ENCODE measurements around the gene CLEC4E. TPM values are rescaled to one million over a fixed set of nuclear protein-coding genes. Genes with fewer than 3 reads are reported as not detected.

The CLEC4E gene
- total RNA-seq, 1 experiment from 2014 or later: not detected

- Mint-ChIP-seq H3K36me3 (ENCODE audit: insufficient read depth, unreplicated experiment) (no peaks in the 10 kb centered on the region), H3K4me1 (ENCODE audit: low read depth, unreplicated experiment) (peaks cover 12% of the 10 kb centered on the region), H3K27me3 (ENCODE audit: insufficient read depth, unreplicated experiment) (no peaks in the 10 kb centered on the region), H3K4me3 (ENCODE audit: unreplicated experiment) (no peak overlapping the region), H3K9me3 (ENCODE audit: unreplicated experiment) (peaks cover 15% of the 10 kb centered on the region), H3K27ac (ENCODE audit: unreplicated experiment) (no peak overlapping the region)
- DNase-seq: no peak
- H3K36me3 ChIP-seq (ENCODE audit: control insufficient read depth, insufficient read depth, low read length): no peaks in the 10 kb centered on the region
- no peaks in the 10 kb centered on the region for H3K27me3 ChIP-seq (replicated peaks; ENCODE audit: control insufficient read depth, insufficient read depth, low read length)
- ChIA-PET CTCF (interaction anchor here (1.1 kb wide), 1 partner anchor 13 kb away, joined by 4 read pairs; no protein-coding TSS in a partner anchor), POLR2A (no interaction called here)
- no peak overlapping the region for H3K4me3 ChIP-seq (ENCODE audit: low read depth, low read length)
- intact Hi-C loops (cut with micrococcal nuclease; ENCODE audit: unreplicated experiment): no loop called here
- BruUV-seq (replicated peaks): no TSS peak
- no peak for TF ChIP-seq CTCF (IDR thresholded peaks at IDR 0.05; ENCODE audit: insufficient read depth in 1 of 2, low read depth in 1 of 2, low read length in 1 of 2, severe bottlenecking in 1 of 2, unreplicated experiment in 1 of 2)
- no peaks in the 10 kb centered on the region for H3K9me3 ChIP-seq
- H3K4me1 ChIP-seq: peaks cover 13% of the 10 kb centered on the region
Measured at GRCh38 chr12:8556531-8557097, 15.9 kb upstream of the CLEC4E start.

DNA sequence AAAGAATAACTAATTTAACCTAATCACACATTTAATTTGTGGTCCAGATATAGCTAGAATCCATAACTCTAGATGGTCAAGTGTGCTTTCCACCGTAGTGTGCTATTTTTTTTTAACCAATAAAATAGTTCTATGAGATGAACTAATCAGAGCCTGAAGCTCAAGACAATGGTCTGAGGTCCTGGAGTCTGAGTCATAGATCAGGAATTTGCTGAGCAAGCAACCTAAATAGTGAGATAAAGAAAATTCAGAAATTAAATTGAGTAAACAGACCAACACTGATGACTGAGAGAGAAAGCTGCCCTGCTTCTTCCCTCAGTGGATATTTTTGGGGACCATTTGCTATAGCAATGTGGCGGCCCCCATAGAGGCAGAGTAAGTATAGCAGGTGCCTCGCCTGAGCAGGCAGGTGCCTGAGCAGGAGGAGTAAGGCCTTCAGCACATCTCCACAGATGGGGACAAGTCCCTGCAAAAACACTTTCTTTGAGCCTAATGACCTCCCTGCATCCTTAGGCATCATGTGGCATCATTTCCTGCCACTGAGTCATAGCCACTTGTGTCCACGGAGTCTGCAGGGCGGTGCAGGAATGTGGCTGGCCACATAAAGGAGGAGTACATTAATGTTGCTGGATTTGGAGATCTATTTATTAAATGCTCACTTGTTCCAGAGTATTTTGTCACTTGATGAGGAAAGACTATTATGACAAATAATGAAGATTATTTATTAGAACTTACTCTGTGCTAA lies 13.9 kb upstream of the CLEC4E start:
- CTCF ChIA-PET: no interaction called here
- H3K27ac Mint-ChIP-seq (ENCODE audit: unreplicated experiment): no peak overlapping the region
- POLR2A ChIA-PET: no interaction called here

GRCh38 chr12:8553088-8553627 lies 12.5 kb upstream of the CLEC4E start:
- intact Hi-C loops (cut with micrococcal nuclease; ENCODE audit: unreplicated experiment): no loop called here
- H3K4me1 Mint-ChIP-seq (ENCODE audit: low read depth, unreplicated experiment): no peaks in the 10 kb centered on the region
- Histone ChIP-seq H3K27me3 (replicated peaks; ENCODE audit: control insufficient read depth, insufficient read depth, low read length) (no peaks in the 10 kb centered on the region), H3K9me3 (no peaks in the 10 kb centered on the region), H3K4me3 (ENCODE audit: low read depth, low read length) (no peak overlapping the region), H3K36me3 (ENCODE audit: control insufficient read depth, insufficient read depth, low read length) (no peaks in the 10 kb centered on the region), H3K4me1 (no peaks in the 10 kb centered on the region)
- no peak for TF ChIP-seq CTCF (IDR thresholded peaks at IDR 0.05; ENCODE audit: insufficient read depth in 1 of 2, low read depth in 1 of 2, low read length in 1 of 2, severe bottlenecking in 1 of 2, unreplicated experiment in 1 of 2)
- no TSS peak for BruUV-seq (replicated peaks)
- H3K9me3 Mint-ChIP-seq (ENCODE audit: unreplicated experiment): no peaks in the 10 kb centered on the region
- CTCF ChIA-PET: interaction anchor here (2.0 kb wide), 1 partner anchor 9 kb away, joined by 8 read pairs; no protein-coding TSS in a partner anchor
- H3K27ac Mint-ChIP-seq (ENCODE audit: unreplicated experiment): no peak overlapping the region
- DNase-seq: no peak
- H3K36me3 Mint-ChIP-seq (ENCODE audit: insufficient read depth, unreplicated experiment): no peaks in the 10 kb centered on the region
- peaks cover 4% of the 10 kb centered on the region for H3K27me3 Mint-ChIP-seq (ENCODE audit: insufficient read depth, unreplicated experiment)
- POLR2A ChIA-PET: no interaction called here
- no peak overlapping the region for H3K4me3 Mint-ChIP-seq (ENCODE audit: unreplicated experiment)

More for the DNA sequence above, 13.9 kb upstream of the CLEC4E start:
- Histone ChIP-seq H3K4me3 (ENCODE audit: low read depth, low read length) (no peak overlapping the region), H3K9me3 (no peaks in the 10 kb centered on the region), H3K4me1 (no peaks in the 10 kb centered on the region), H3K36me3 (ENCODE audit: control insufficient read depth, insufficient read depth, low read length) (no peaks in the 10 kb centered on the region), H3K27me3 (replicated peaks; ENCODE audit: control insufficient read depth, insufficient read depth, low read length) (no peaks in the 10 kb centered on the region)
- Mint-ChIP-seq H3K4me1 (ENCODE audit: low read depth, unreplicated experiment) (no peaks in the 10 kb centered on the region), H3K9me3 (ENCODE audit: unreplicated experiment) (no peaks in the 10 kb centered on the region), H3K36me3 (ENCODE audit: insufficient read depth, unreplicated experiment) (no peaks in the 10 kb centered on the region), H3K27me3 (ENCODE audit: insufficient read depth, unreplicated experiment) (no peaks in the 10 kb centered on the region), H3K4me3 (ENCODE audit: unreplicated experiment) (no peak overlapping the region)
- TF ChIP-seq CTCF (IDR thresholded peaks at IDR 0.05; ENCODE audit: insufficient read depth in 1 of 2, low read depth in 1 of 2, low read length in 1 of 2, severe bottlenecking in 1 of 2, unreplicated experiment in 1 of 2): no peak
- intact Hi-C loops (cut with micrococcal nuclease; ENCODE audit: unreplicated experiment): no loop called here
- BruUV-seq (replicated peaks): no TSS peak
- no peak for DNase-seq
